ENCODE measurements around the gene PRKCH. TPM values are rescaled to one million over a fixed set of nuclear protein-coding genes. Genes with fewer than 3 reads are reported as not detected.

PRKCH gene
- total and polyA plus RNA-seq, 7 donors: 4.2 to 19.9 (median 10.0) TPM

- TF ChIP-seq EP300 (IDR thresholded peaks at IDR 0.05) (no peak), POLR2A (IDR thresholded peaks at IDR 0.05) (no peak), CTCF (IDR thresholded peaks at IDR 0.05) (no peak), POLR2AphosphoS5 (IDR thresholded peaks at IDR 0.05) (no peak)
- intact Hi-C loops (cut with DNase I): no loop called here
- WGBS, 2 donors: 85 to 92% methylated on average over 3 of the region's 3 CpGs
- H3K27ac ChIP-seq: no peak overlapping the region
- no peaks in the 10 kb centered on the region for H3K4me1 ChIP-seq
- no peaks in the 10 kb centered on the region for H3K9me3 ChIP-seq
- H3K36me3 ChIP-seq: no peaks in the 10 kb centered on the region
- DNase-seq: no peak
- H3K4me3 ChIP-seq: no peak overlapping the region
- H3K27me3 ChIP-seq: no peaks in the 10 kb centered on the region
Observed at GRCh38 chr14:61396694-61397093, 75.3 kb downstream of the PRKCH start.

- no peaks in the 10 kb centered on the region for H3K36me3 ChIP-seq
- no peak overlapping the region for H3K27ac ChIP-seq
- TF ChIP-seq CTCF (IDR thresholded peaks at IDR 0.05) (no peak), POLR2A (IDR thresholded peaks at IDR 0.05) (no peak), EP300 (IDR thresholded peaks at IDR 0.05) (no peak), POLR2AphosphoS5 (IDR thresholded peaks at IDR 0.05) (no peak)
- no peaks in the 10 kb centered on the region for H3K4me1 ChIP-seq
- intact Hi-C loops (cut with DNase I): no loop called here
- 78 to 91% methylated on average over 3 of the region's 3 CpGs for WGBS, 2 donors
- H3K27me3 ChIP-seq: no peaks in the 10 kb centered on the region
- no peak for DNase-seq
- H3K9me3 ChIP-seq: no peaks in the 10 kb centered on the region
- no peak overlapping the region for H3K4me3 ChIP-seq
Observed at GRCh38 chr14:61397615-61398014, 76.2 kb downstream of the PRKCH start.

GRCh38 chr14:61398221-61398620 is 76.8 kb downstream of the PRKCH start:
- H3K27ac ChIP-seq: no peak overlapping the region
- no peak overlapping the region for H3K4me3 ChIP-seq
- no peaks in the 10 kb centered on the region for H3K27me3 ChIP-seq
- no peak for DNase-seq
- 86 to 87% methylated on average over 2 of the region's 2 CpGs for WGBS, 2 donors
- no peak for TF ChIP-seq EP300 (IDR thresholded peaks at IDR 0.05)
- no peak for TF ChIP-seq POLR2A (IDR thresholded peaks at IDR 0.05)
- no peak for TF ChIP-seq CTCF (IDR thresholded peaks at IDR 0.05)
- TF ChIP-seq POLR2AphosphoS5 (IDR thresholded peaks at IDR 0.05): no peak
- H3K4me1 ChIP-seq: no peaks in the 10 kb centered on the region
- H3K36me3 ChIP-seq: no peaks in the 10 kb centered on the region
- intact Hi-C loops (cut with DNase I): no loop called here
- H3K9me3 ChIP-seq: no peaks in the 10 kb centered on the region

- DNase-seq: no peak
- Histone ChIP-seq H3K4me3 (no peak overlapping the region), H3K9me3 (no peaks in the 10 kb centered on the region), H3K27me3 (no peaks in the 10 kb centered on the region), H3K36me3 (no peaks in the 10 kb centered on the region), H3K4me1 (no peaks in the 10 kb centered on the region), H3K27ac (no peak overlapping the region)
- TF ChIP-seq EP300 (IDR thresholded peaks at IDR 0.05) (no peak), POLR2AphosphoS5 (IDR thresholded peaks at IDR 0.05) (no peak), CTCF (IDR thresholded peaks at IDR 0.05) (no peak), POLR2A (IDR thresholded peaks at IDR 0.05) (no peak)
- intact Hi-C loops (cut with DNase I): no loop called here
- 53 to 74% methylated on average over 2 of the region's 2 CpGs for WGBS, 2 donors
Observed at GRCh38 chr14:61399365-61399764, 78.0 kb downstream of the PRKCH start.

- Histone ChIP-seq H3K36me3 (no peaks in the 10 kb centered on the region), H3K9me3 (no peaks in the 10 kb centered on the region), H3K4me3 (no peak overlapping the region), H3K27ac (no peak overlapping the region), H3K27me3 (no peaks in the 10 kb centered on the region), H3K4me1 (no peaks in the 10 kb centered on the region)
- DNase-seq: no peak
- WGBS, 2 donors: 49 to 58% methylated on average over 2 of the region's 2 CpGs
- intact Hi-C loops (cut with DNase I): no loop called here
- TF ChIP-seq POLR2AphosphoS5 (IDR thresholded peaks at IDR 0.05): no peak
- TF ChIP-seq EP300 (IDR thresholded peaks at IDR 0.05): no peak
- no peak for TF ChIP-seq POLR2A (IDR thresholded peaks at IDR 0.05)
- TF ChIP-seq CTCF (IDR thresholded peaks at IDR 0.05): no peak
Observed at GRCh38 chr14:61401461-61401860, 80.1 kb downstream of the PRKCH start.

All from sigmoid colon (tissue), 7 donors.